Endodermal cell (in vitro differentiated cells): Measurements from ENCODE around the gene ABCA2. TPM values are rescaled to one million over a fixed set of nuclear protein-coding genes. Genes with fewer than 3 reads are reported as not detected.

ENCODE experiments used
- DNase-seq: peaks from one replicate; pipeline ENCODE4 v3.0.0-alpha.2; 2017
- H3K27ac ChIP-seq: 2 replicates; pipeline ENCODE4 v1.5.1; 2013; ENCODE audit warnings: mild to moderate bottlenecking, low read depth, low read length, moderate library complexity
- H3K27me3 ChIP-seq: 2 replicates; pipeline ENCODE4 v1.6.1; 2013; ENCODE audit warnings: mild to moderate bottlenecking, low read length, moderate library complexity; ENCODE audit not compliant: insufficient read depth, control insufficient read depth, poor library complexity, severe bottlenecking
- H3K36me3 ChIP-seq: 2 replicates; pipeline ENCODE4 v1.7.0; 2013; ENCODE audit warnings: mild to moderate bottlenecking, low read length, moderate library complexity; ENCODE audit not compliant: control insufficient read depth, insufficient read depth
- H3K4me1 ChIP-seq: one replicate; pipeline ENCODE4 v1.7.0; 2013; ENCODE audit warnings: low read length; ENCODE audit not compliant: control insufficient read depth, insufficient read depth
- H3K4me3 ChIP-seq: 2 replicates; pipeline ENCODE4 v1.5.1; 2013; ENCODE audit warnings: mild to moderate bottlenecking, low read length, moderate library complexity
- H3K9ac ChIP-seq: 2 replicates; pipeline ENCODE4 v1.6.1; 2013; ENCODE audit warnings: mild to moderate bottlenecking, low read length, moderate library complexity; ENCODE audit not compliant: poor library complexity, severe bottlenecking; ENCODE audit errors: extremely low read depth
- H3K9me3 ChIP-seq: 2 replicates; pipeline ENCODE4 v1.6.1; 2013; ENCODE audit warnings: mild to moderate bottlenecking, low read length, moderate library complexity; ENCODE audit not compliant: control insufficient read depth
- H3K27ac Mint-ChIP-seq: 2 replicates; pipeline ENCODE4 v1.8.0; 2020; ENCODE audit warnings: mixed read lengths
- H3K27me3 Mint-ChIP-seq: 2 replicates; pipeline ENCODE4 v1.8.0; 2021; ENCODE audit warnings: mild to moderate bottlenecking, mixed read lengths; ENCODE audit not compliant: insufficient read depth
- H3K36me3 Mint-ChIP-seq: 2 replicates; pipeline ENCODE4 v1.8.0; 2020; ENCODE audit warnings: low read depth, mixed read lengths
- H3K4me1 Mint-ChIP-seq: 2 replicates; pipeline ENCODE4 v1.8.0; 2020; ENCODE audit warnings: mixed read lengths
- H3K4me3 Mint-ChIP-seq: 2 replicates; pipeline ENCODE4 v1.8.0; 2020; ENCODE audit warnings: mild to moderate bottlenecking, moderate library complexity, mixed read lengths
- H3K9me3 Mint-ChIP-seq: 2 replicates; pipeline ENCODE4 v1.8.0; 2020; ENCODE audit warnings: mild to moderate bottlenecking, mixed read lengths
- CTCF ChIP-seq: fragments of 200-600 bp; sonication (generic); conservative IDR thresholded peaks from 2 replicates; pipeline ENCODE4 v1.5.0; 2021; ENCODE audit warnings: antibody characterized with exemption, mild to moderate bottlenecking
- WGBS, 2 experiments: methylation state at CpG; one replicate each; pipeline versions ENCODE4 v1.1.5 to v1.1.7; 2013; ENCODE audit warnings: missing lambda C conversion rate in 2 of 2, mixed read lengths in 1 of 2; ENCODE audit not compliant: insufficient coverage in 1 of 2, insufficient read length in 1 of 2; 5-methylcytosine and 5-hydroxymethylcytosine counted together
- total RNA-seq, 2 donors: library from RNA; stranded (reverse); fragmentation: NEBNext Ultra II Directional in 1 of 2; extraction: Animal tissue kit (Norgen Biotek cat#: 25700) in 1 of 2; gene quantifications; 2 replicates in 1 of 2; 3 replicates in 1 of 2; pipeline ENCODE4 v1.2.1, GENCODE V29; 2021

ABCA2 gene
- total RNA-seq, 2 donors from 2014 or later, result 21.5 to 30.0 TPM

- no peak overlapping the region for H3K27ac ChIP-seq
- H3K9me3 ChIP-seq, result no peaks in the 10 kb centered on the region
- no peak overlapping the region for H3K4me3 ChIP-seq
- Mint-ChIP-seq H3K9me3 (no peaks in the 10 kb centered on the region), H3K36me3 (no peaks in the 10 kb centered on the region), H3K27ac (no peak overlapping the region), H3K4me1 (peaks cover 8% of the 10 kb centered on the region), H3K4me3 (no peak overlapping the region), H3K27me3 (peaks cover 1% of the 10 kb centered on the region)
- H3K4me1 ChIP-seq, result no peaks in the 10 kb centered on the region
- H3K27me3 ChIP-seq, result no peaks in the 10 kb centered on the region
- no peaks in the 10 kb centered on the region for H3K36me3 ChIP-seq
- no peak overlapping the region for H3K9ac ChIP-seq
- TF ChIP-seq CTCF, result no peak
- WGBS, 2 experiments, result 91 to 92% methylated on average over 17 to 26 of the region's 26 CpGs
- DNase-seq, result no peak
Observed at GRCh38 chr9:136964833-136965422, 63.1 kb downstream of the ABCA2 start.

GRCh38 chr9:136964171-136964689, 63.8 kb downstream of the ABCA2 start:
- Histone ChIP-seq H3K4me3 (no peak overlapping the region), H3K9ac (no peak overlapping the region), H3K36me3 (no peaks in the 10 kb centered on the region), H3K27me3 (no peaks in the 10 kb centered on the region), H3K4me1 (no peaks in the 10 kb centered on the region), H3K9me3 (no peaks in the 10 kb centered on the region), H3K27ac (no peak overlapping the region)
- Mint-ChIP-seq H3K36me3 (no peaks in the 10 kb centered on the region), H3K27ac (no peak overlapping the region), H3K4me3 (no peak overlapping the region), H3K4me1 (peaks cover 8% of the 10 kb centered on the region), H3K9me3 (no peaks in the 10 kb centered on the region), H3K27me3 (peaks cover 1% of the 10 kb centered on the region)
- TF ChIP-seq CTCF, result no peak
- 88 to 89% methylated on average over 15 to 22 of the region's 22 CpGs for WGBS, 2 experiments
- no peak for DNase-seq

- Mint-ChIP-seq H3K4me3 (no peak overlapping the region), H3K9me3 (no peaks in the 10 kb centered on the region), H3K27ac (no peak overlapping the region), H3K4me1 (peaks cover 8% of the 10 kb centered on the region), H3K27me3 (peaks cover 1% of the 10 kb centered on the region), H3K36me3 (no peaks in the 10 kb centered on the region)
- Histone ChIP-seq H3K27me3 (no peaks in the 10 kb centered on the region), H3K9me3 (no peaks in the 10 kb centered on the region), H3K4me1 (no peaks in the 10 kb centered on the region), H3K4me3 (no peak overlapping the region), H3K27ac (no peak overlapping the region), H3K36me3 (no peaks in the 10 kb centered on the region), H3K9ac (no peak overlapping the region)
- WGBS, 2 experiments, result 88 to 89% methylated on average over 10 to 12 of the region's 12 CpGs
- DNase-seq, result no peak
- no peak for TF ChIP-seq CTCF
Observed at GRCh38 chr9:136963751-136964150, 64.3 kb downstream of the ABCA2 start.
